GM12878 (cell line): Measurements from ENCODE around the gene C1orf232. TPM values are rescaled to one million over a fixed set of nuclear protein-coding genes. Genes with fewer than 3 reads are reported as not detected.

Experiments used
- CBFB ChIP-seq: IDR thresholded peaks from 2 replicates; pipeline ENCODE4 v1.6.1; 2016; ENCODE audit warnings: antibody characterized with exemption, low read depth
- REST ChIP-seq: IDR thresholded peaks from 2 replicates; pipeline ENCODE4 v1.6.1; 2012; ENCODE audit warnings: mild to moderate bottlenecking, low read depth, low read length
- ZNF217 ChIP-seq: fragments of 450-650 bp; IDR thresholded peaks from 2 replicates; pipeline ENCODE4 v1.6.1; 2017; ENCODE audit warnings: antibody characterized with exemption, mild to moderate bottlenecking
- polyA plus RNA-seq, 11 experiments: library from polyadenylated mRNA; depleted of rRNA in 4 of 11; unstranded in 6 of 11; stranded (reverse) in 5 of 11; fragments of >200 nt; fragmentation: Nextera tagmentation in 4 of 11; fragmentation: Illumina TruSeq in 1 of 11; extraction: Ambion mirVana in 4 of 11; extraction: Trizol in 1 of 11; gene quantifications; 1 replicate in 1 of 11; 2 replicates in 10 of 11; pipeline versions ENCODE4 v1.2.1 to v1.2.3, GENCODE V29; 2011 to 2016; ENCODE audit warnings: inconsistent platforms in 2 of 11, missing spikeins in 2 of 11, low read depth in 1 of 11
- total RNA-seq, 4 experiments: library from RNA; depleted of rRNA in 3 of 4; stranded (reverse); fragments of >200 nt in 3 of 4; fragmentation: Illumina TruSeq in 1 of 4; extraction: Trizol in 1 of 4; gene quantifications; 2 replicates each; pipeline versions ENCODE4 v1.2.1 to v1.2.3, GENCODE V29; 2013 to 2021

Gene C1orf232
- total and polyA plus RNA-seq, 10 of the 15 experiments (the other 5 are each of a cell fraction or from before 2014, with no cell fraction given): not detected

DNA sequence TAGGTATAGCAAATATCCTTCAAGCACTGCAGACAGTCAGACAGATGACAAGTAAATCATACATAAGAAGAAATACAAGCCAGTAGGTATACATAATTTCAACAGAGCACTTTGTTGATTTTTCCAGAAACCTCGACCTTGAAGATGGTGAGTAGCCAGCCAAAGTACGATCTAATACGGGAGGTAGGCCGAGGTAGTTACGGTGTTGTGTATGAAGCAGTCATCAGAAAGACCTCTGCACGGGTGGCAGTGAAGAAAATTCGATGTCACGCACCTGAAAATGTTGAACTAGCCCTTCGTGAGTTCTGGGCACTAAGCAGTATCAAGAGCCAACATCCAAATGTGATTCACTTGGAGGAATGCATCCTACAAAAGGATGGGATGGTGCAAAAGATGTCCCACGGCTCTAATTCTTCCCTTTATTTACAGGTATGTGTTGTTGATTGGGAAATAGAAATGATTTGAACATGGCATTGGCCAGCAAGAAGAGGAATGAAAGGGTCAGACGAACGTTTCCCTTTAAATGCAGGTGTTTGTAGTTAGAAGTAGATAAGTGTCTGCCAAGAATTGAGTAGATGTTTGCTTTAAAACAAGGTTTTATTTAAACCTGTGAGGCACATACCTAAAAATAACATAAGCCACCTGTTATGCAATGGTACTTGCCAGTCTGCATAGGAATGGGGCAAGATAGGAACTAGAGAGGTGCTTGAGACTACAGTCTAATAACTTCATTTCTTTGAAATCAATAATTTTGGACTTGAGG, 54.4 kb downstream of the C1orf232 start (continued):
- TF ChIP-seq REST (no peak), ZNF217 (no peak), CBFB (no peak)

Other genes starting within 250 kb of the C1orf232 start
Only the 7 nearest of the 17 such genes appear.
- 9.4 and 10.8 TPM in 2 replicates for gene PDIK1L, start 57.1 kb downstream of the C1orf232 start, total RNA-seq (2014; rRNA removed)
- 13.5 and 14.3 TPM in 2 replicates for gene PDIK1L, start 57.1 kb downstream of the C1orf232 start, total RNA-seq (2014; rRNA removed; fragmentation: Illumina TruSeq; extraction: Trizol)
- 11.9 and 13.7 TPM in 2 replicates for gene PDIK1L, start 57.1 kb downstream of the C1orf232 start, total RNA-seq (2021)
- gene PDIK1L, start 57.1 kb downstream of the C1orf232 start, polyA plus RNA-seq (2011; rRNA removed): 11.6 and 14.2 TPM in 2 replicates
- gene PDIK1L, start 57.1 kb downstream of the C1orf232 start, polyA plus RNA-seq (2014; fragmentation: Illumina TruSeq; extraction: Trizol): 10.3 and 13.7 TPM in 2 replicates
- 1 to 10 TPM; 4.0 to 9.5 TPM for gene PDIK1L, start 57.1 kb downstream of the C1orf232 start, polyA plus RNA-seq (2014; fragmentation: Nextera tagmentation; extraction: Ambion mirVana)
- gene PDIK1L, start 57.1 kb downstream of the C1orf232 start, polyA plus RNA-seq (2014; rRNA removed): 4.5 and 6.7 TPM in 2 replicates
- gene PDIK1L, start 57.1 kb downstream of the C1orf232 start, polyA plus RNA-seq (2016; fragmentation: Nextera tagmentation; extraction: Ambion mirVana): 10 to 100 TPM; 10.7 to 15.9 TPM
- gene FAM110D, start 9.9 kb downstream of the C1orf232 start, total RNA-seq (2014; rRNA removed): 0.06 TPM in 1 of 2 replicates, not detected in the other
- gene FAM110D, start 9.9 kb downstream of the C1orf232 start, total RNA-seq (2014; rRNA removed; fragmentation: Illumina TruSeq; extraction: Trizol): not detected in 2 replicates
- not detected in 2 replicates for gene FAM110D, start 9.9 kb downstream of the C1orf232 start, total RNA-seq (2021)
- gene FAM110D, start 9.9 kb downstream of the C1orf232 start, polyA plus RNA-seq (2011; rRNA removed): not detected in 2 replicates
- gene FAM110D, start 9.9 kb downstream of the C1orf232 start, polyA plus RNA-seq (2014; fragmentation: Illumina TruSeq; extraction: Trizol): not detected in 2 replicates
- not detected for gene FAM110D, start 9.9 kb downstream of the C1orf232 start, polyA plus RNA-seq (2014; fragmentation: Nextera tagmentation; extraction: Ambion mirVana)
- gene FAM110D, start 9.9 kb downstream of the C1orf232 start, polyA plus RNA-seq (2014; rRNA removed): not detected in 2 replicates
- gene FAM110D, start 9.9 kb downstream of the C1orf232 start, polyA plus RNA-seq (2016; fragmentation: Nextera tagmentation; extraction: Ambion mirVana): not detected
- gene ZNF593, start 945 bp upstream of the C1orf232 start, total RNA-seq (2014; rRNA removed): 87.5 and 105 TPM in 2 replicates
- 20.8 and 22.8 TPM in 2 replicates for gene ZNF593, start 945 bp upstream of the C1orf232 start, total RNA-seq (2014; rRNA removed; fragmentation: Illumina TruSeq; extraction: Trizol)
- gene ZNF593, start 945 bp upstream of the C1orf232 start, total RNA-seq (2021): 59.2 and 60.2 TPM in 2 replicates
- gene ZNF593, start 945 bp upstream of the C1orf232 start, polyA plus RNA-seq (2011; rRNA removed): 20.8 and 41.9 TPM in 2 replicates
- 2.8 and 15.1 TPM in 2 replicates for gene ZNF593, start 945 bp upstream of the C1orf232 start, polyA plus RNA-seq (2014; fragmentation: Illumina TruSeq; extraction: Trizol)
- gene ZNF593, start 945 bp upstream of the C1orf232 start, polyA plus RNA-seq (2014; fragmentation: Nextera tagmentation; extraction: Ambion mirVana): 10 to 100 TPM in 1 of 2 experiments, 1 to 10 TPM in 1; 7.7 to 20.1 TPM
- 133 and 156 TPM in 2 replicates for gene ZNF593, start 945 bp upstream of the C1orf232 start, polyA plus RNA-seq (2014; rRNA removed)
- gene ZNF593, start 945 bp upstream of the C1orf232 start, polyA plus RNA-seq (2016; fragmentation: Nextera tagmentation; extraction: Ambion mirVana): 100 to 1,000 TPM; 103 to 110 TPM
- 0.23 TPM in 1 of 2 replicates, not detected in the other for gene ZNF593OS, start 2.9 kb upstream of the C1orf232 start, total RNA-seq (2014; rRNA removed)
- not detected in 2 replicates for gene ZNF593OS, start 2.9 kb upstream of the C1orf232 start, total RNA-seq (2014; rRNA removed; fragmentation: Illumina TruSeq; extraction: Trizol)
- not detected in 2 replicates for gene ZNF593OS, start 2.9 kb upstream of the C1orf232 start, total RNA-seq (2021)
- not detected in 2 replicates for gene ZNF593OS, start 2.9 kb upstream of the C1orf232 start, polyA plus RNA-seq (2011; rRNA removed)
- gene ZNF593OS, start 2.9 kb upstream of the C1orf232 start, polyA plus RNA-seq (2014; fragmentation: Illumina TruSeq; extraction: Trizol): not detected in 2 replicates
- gene ZNF593OS, start 2.9 kb upstream of the C1orf232 start, polyA plus RNA-seq (2014; fragmentation: Nextera tagmentation; extraction: Ambion mirVana): under 1 TPM in 1 of 2 experiments, not detected in 1; 0.16 TPM
- gene ZNF593OS, start 2.9 kb upstream of the C1orf232 start, polyA plus RNA-seq (2014; rRNA removed): not detected in 2 replicates
- 1 to 10 TPM in 1 of 2 experiments, under 1 TPM in 1; 0.96 to 1.7 TPM for gene ZNF593OS, start 2.9 kb upstream of the C1orf232 start, polyA plus RNA-seq (2016; fragmentation: Nextera tagmentation; extraction: Ambion mirVana)
- gene CNKSR1, start 8.5 kb upstream of the C1orf232 start, total RNA-seq (2014; rRNA removed): 0.87 and 1.2 TPM in 2 replicates
- gene CNKSR1, start 8.5 kb upstream of the C1orf232 start, total RNA-seq (2014; rRNA removed; fragmentation: Illumina TruSeq; extraction: Trizol): 0.37 and 0.40 TPM in 2 replicates
- gene CNKSR1, start 8.5 kb upstream of the C1orf232 start, total RNA-seq (2021): 1.1 TPM in 2 replicates
- 0.90 and 1.1 TPM in 2 replicates for gene CNKSR1, start 8.5 kb upstream of the C1orf232 start, polyA plus RNA-seq (2011; rRNA removed)
- gene CNKSR1, start 8.5 kb upstream of the C1orf232 start, polyA plus RNA-seq (2014; fragmentation: Illumina TruSeq; extraction: Trizol): 0.11 and 0.82 TPM in 2 replicates
- under 1 TPM; 0.06 to 0.15 TPM for gene CNKSR1, start 8.5 kb upstream of the C1orf232 start, polyA plus RNA-seq (2014; fragmentation: Nextera tagmentation; extraction: Ambion mirVana)
- gene CNKSR1, start 8.5 kb upstream of the C1orf232 start, polyA plus RNA-seq (2014; rRNA removed): 1.2 and 1.5 TPM in 2 replicates
- under 1 TPM; 0.33 to 0.95 TPM for gene CNKSR1, start 8.5 kb upstream of the C1orf232 start, polyA plus RNA-seq (2016; fragmentation: Nextera tagmentation; extraction: Ambion mirVana)
- not detected in 2 replicates for gene CATSPER4, start 21.6 kb upstream of the C1orf232 start, total RNA-seq (2014; rRNA removed)
- not detected in 2 replicates for gene CATSPER4, start 21.6 kb upstream of the C1orf232 start, total RNA-seq (2014; rRNA removed; fragmentation: Illumina TruSeq; extraction: Trizol)
- gene CATSPER4, start 21.6 kb upstream of the C1orf232 start, total RNA-seq (2021): 0.13 TPM in 1 of 2 replicates, not detected in the other
- gene CATSPER4, start 21.6 kb upstream of the C1orf232 start, polyA plus RNA-seq (2011; rRNA removed): not detected in 2 replicates
- gene CATSPER4, start 21.6 kb upstream of the C1orf232 start, polyA plus RNA-seq (2014; fragmentation: Illumina TruSeq; extraction: Trizol): not detected in 2 replicates
- not detected for gene CATSPER4, start 21.6 kb upstream of the C1orf232 start, polyA plus RNA-seq (2014; fragmentation: Nextera tagmentation; extraction: Ambion mirVana)
- not detected in 2 replicates for gene CATSPER4, start 21.6 kb upstream of the C1orf232 start, polyA plus RNA-seq (2014; rRNA removed)
- not detected for gene CATSPER4, start 21.6 kb upstream of the C1orf232 start, polyA plus RNA-seq (2016; fragmentation: Nextera tagmentation; extraction: Ambion mirVana)
- 22.1 and 22.2 TPM in 2 replicates for gene CEP85, start 65.2 kb upstream of the C1orf232 start, total RNA-seq (2014; rRNA removed)
- 22.2 and 22.8 TPM in 2 replicates for gene CEP85, start 65.2 kb upstream of the C1orf232 start, total RNA-seq (2014; rRNA removed; fragmentation: Illumina TruSeq; extraction: Trizol)
- 17.9 and 20.9 TPM in 2 replicates for gene CEP85, start 65.2 kb upstream of the C1orf232 start, total RNA-seq (2021)
- 22.9 and 26.8 TPM in 2 replicates for gene CEP85, start 65.2 kb upstream of the C1orf232 start, polyA plus RNA-seq (2011; rRNA removed)
- gene CEP85, start 65.2 kb upstream of the C1orf232 start, polyA plus RNA-seq (2014; fragmentation: Illumina TruSeq; extraction: Trizol): 20.4 and 24.5 TPM in 2 replicates
- 1 to 10 TPM; 8.4 to 8.6 TPM for gene CEP85, start 65.2 kb upstream of the C1orf232 start, polyA plus RNA-seq (2014; fragmentation: Nextera tagmentation; extraction: Ambion mirVana)
- 23.5 and 25.7 TPM in 2 replicates for gene CEP85, start 65.2 kb upstream of the C1orf232 start, polyA plus RNA-seq (2014; rRNA removed)
- gene CEP85, start 65.2 kb upstream of the C1orf232 start, polyA plus RNA-seq (2016; fragmentation: Nextera tagmentation; extraction: Ambion mirVana): 10 to 100 TPM; 17.5 to 19.6 TPM